Right cardiac atrium (tissue), 5 donors: Measurements from ENCODE around the gene KRTAP10-6. TPM values are rescaled to one million over a fixed set of nuclear protein-coding genes. Genes with fewer than 3 reads are reported as not detected.

Experiments
- polyA plus RNA-seq: library from polyadenylated mRNA; stranded (reverse); fragments of 200-250 nt; gene quantifications from one replicate; pipeline ENCODE4 v1.2.3, GENCODE V29; 2013
- total RNA-seq, 4 donors: library from RNA; stranded (reverse); fragmentation: NEBNext Ultra II Directional; extraction: Animal tissue kit (Norgen Biotek cat#: 25700); gene quantifications; one replicate each; pipeline ENCODE4 v1.2.1, GENCODE V29; 2021
- donor health status: healthy with polysubstance abuse.
- donor health status: DM: no; HTN: yes; CAD: no.
- donor health status: DM: no; HTN: no; CAD: no.
- donor health status: DM: no; HTN: yes; CAD: no; lungs with severe emphysema.
- donor health status: DM: yes; HTN: yes; CAD: no.

Gene KRTAP10-6
- total and polyA plus RNA-seq, 5 donors: not detected

Other genes with a start within 250 kb of the KRTAP10-6 start
- gene TRPM2, start 238.9 kb downstream of the KRTAP10-6 start, total RNA-seq: 1 to 10 TPM; 1.0 to 1.7 (median 1.4) TPM
- gene TRPM2, start 238.9 kb downstream of the KRTAP10-6 start, polyA plus RNA-seq: 0.61 TPM
- gene LRRC3, start 137.0 kb downstream of the KRTAP10-6 start, total RNA-seq: 1 to 10 TPM in 3 of 4 donors, under 1 TPM in 1; 0.89 to 1.1 (median 1.0) TPM
- gene LRRC3, start 137.0 kb downstream of the KRTAP10-6 start, polyA plus RNA-seq: 0.93 TPM
- gene KRTAP10-1, start 52.3 kb downstream of the KRTAP10-6 start, total RNA-seq: not detected
- not detected for gene KRTAP10-1, start 52.3 kb downstream of the KRTAP10-6 start, polyA plus RNA-seq
- gene KRTAP10-2, start 41.0 kb downstream of the KRTAP10-6 start, total RNA-seq: not detected
- 0.11 TPM for gene KRTAP10-2, start 41.0 kb downstream of the KRTAP10-6 start, polyA plus RNA-seq
- gene KRTAP10-3, start 33.7 kb downstream of the KRTAP10-6 start, total RNA-seq: not detected
- not detected for gene KRTAP10-3, start 33.7 kb downstream of the KRTAP10-6 start, polyA plus RNA-seq
- not detected for gene KRTAP10-4, start 18.8 kb downstream of the KRTAP10-6 start, total RNA-seq
- not detected for gene KRTAP10-4, start 18.8 kb downstream of the KRTAP10-6 start, polyA plus RNA-seq
- gene KRTAP10-5, start 11.9 kb downstream of the KRTAP10-6 start, total RNA-seq: not detected
- gene KRTAP10-5, start 11.9 kb downstream of the KRTAP10-6 start, polyA plus RNA-seq: not detected
- gene KRTAP10-7, start 8.1 kb upstream of the KRTAP10-6 start, total RNA-seq: not detected
- not detected for gene KRTAP10-7, start 8.1 kb upstream of the KRTAP10-6 start, polyA plus RNA-seq
- not detected for gene KRTAP10-8, start 19.6 kb upstream of the KRTAP10-6 start, total RNA-seq
- gene KRTAP10-8, start 19.6 kb upstream of the KRTAP10-6 start, polyA plus RNA-seq: not detected
- not detected for gene KRTAP10-9, start 34.6 kb upstream of the KRTAP10-6 start, total RNA-seq
- gene KRTAP10-9, start 34.6 kb upstream of the KRTAP10-6 start, polyA plus RNA-seq: not detected
- gene KRTAP10-10, start 44.9 kb upstream of the KRTAP10-6 start, total RNA-seq: not detected
- gene KRTAP10-10, start 44.9 kb upstream of the KRTAP10-6 start, polyA plus RNA-seq: not detected
- gene KRTAP10-11, start 53.9 kb upstream of the KRTAP10-6 start, total RNA-seq: not detected
- gene KRTAP10-11, start 53.9 kb upstream of the KRTAP10-6 start, polyA plus RNA-seq: not detected
- not detected for gene KRTAP12-4, start 62.2 kb upstream of the KRTAP10-6 start, total RNA-seq
- gene KRTAP12-4, start 62.2 kb upstream of the KRTAP10-6 start, polyA plus RNA-seq: not detected
- gene KRTAP12-3, start 65.4 kb upstream of the KRTAP10-6 start, total RNA-seq: not detected
- not detected for gene KRTAP12-3, start 65.4 kb upstream of the KRTAP10-6 start, polyA plus RNA-seq
- gene KRTAP12-2, start 74.4 kb upstream of the KRTAP10-6 start, total RNA-seq: not detected
- gene KRTAP12-2, start 74.4 kb upstream of the KRTAP10-6 start, polyA plus RNA-seq: not detected
- gene KRTAP12-1, start 89.7 kb upstream of the KRTAP10-6 start, total RNA-seq: not detected
- gene KRTAP12-1, start 89.7 kb upstream of the KRTAP10-6 start, polyA plus RNA-seq: not detected
- not detected for gene KRTAP10-12, start 104.7 kb upstream of the KRTAP10-6 start, total RNA-seq
- not detected for gene KRTAP10-12, start 104.7 kb upstream of the KRTAP10-6 start, polyA plus RNA-seq
- gene TSPEAR, start 119.1 kb upstream of the KRTAP10-6 start, total RNA-seq: 1 to 10 TPM in 3 of 4 donors, under 1 TPM in 1; 0.29 to 4.6 (median 1.3) TPM
- gene TSPEAR, start 119.1 kb upstream of the KRTAP10-6 start, polyA plus RNA-seq: 2.2 TPM
- 10 to 100 TPM; 57.0 to 69.8 (median 64.7) TPM for gene UBE2G2, start 209.3 kb upstream of the KRTAP10-6 start, total RNA-seq
- gene UBE2G2, start 209.3 kb upstream of the KRTAP10-6 start, polyA plus RNA-seq: 39.6 TPM
- gene SUMO3, start 225.6 kb upstream of the KRTAP10-6 start, total RNA-seq: 10 to 100 TPM; 74.4 to 87.8 (median 84.1) TPM
- 53.3 TPM for gene SUMO3, start 225.6 kb upstream of the KRTAP10-6 start, polyA plus RNA-seq